ENCODE measurements around the gene CD200. TPM values are rescaled to one million over a fixed set of nuclear protein-coding genes. Genes with fewer than 3 reads are reported as not detected.

CD200 gene
- total RNA-seq, 1 experiment from 2014 or later, result not detected

DNA sequence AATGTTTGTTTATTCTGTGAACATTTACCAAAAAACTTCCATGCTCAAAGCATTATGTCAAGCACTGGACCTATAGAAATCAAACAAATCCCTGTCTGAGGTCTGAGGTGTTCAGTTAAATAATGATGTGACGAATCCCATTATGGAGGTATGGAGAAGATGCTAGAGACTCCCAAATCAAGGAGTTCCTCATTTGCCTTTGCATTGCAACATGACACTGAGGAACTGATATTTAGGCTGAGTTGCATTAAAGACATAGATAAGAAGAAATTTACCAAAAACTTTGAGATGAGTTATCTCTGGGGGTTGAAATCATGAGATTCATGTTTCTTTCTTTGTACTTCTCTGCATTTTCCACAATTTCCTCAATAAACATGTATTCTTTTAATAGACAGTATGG, 16.0 kb downstream of the CD200 start:
- DNase-seq (ENCODE audit: low read depth, low spot score), result no peak
- Histone ChIP-seq H3K9me3 (ENCODE audit: control insufficient read depth, insufficient read depth, low read depth, low read length) (no peaks in the 10 kb centered on the region), H3K27ac (ENCODE audit: low read length) (no peak overlapping the region), H3K36me3 (ENCODE audit: control insufficient read depth, insufficient read depth, low read length) (no peaks in the 10 kb centered on the region), H3K27me3 (ENCODE audit: control insufficient read depth, insufficient read depth, low read length) (no peaks in the 10 kb centered on the region), H3K4me1 (ENCODE audit: control insufficient read depth, insufficient read depth, low read length) (no peaks in the 10 kb centered on the region), H3K4me3 (ENCODE audit: low read depth in 2 of 2, low read length in 2 of 2) (no peak overlapping the region)
- intact Hi-C loops (cut with micrococcal nuclease; ENCODE audit: unreplicated experiment), result no loop called here
- POLR2A ChIA-PET, result no interaction called here
- CTCF ChIA-PET, result no interaction called here
- TF ChIP-seq POLR2AphosphoS5 (IDR thresholded peaks at IDR 0.05; ENCODE audit: low read depth, low read length) (no peak), REST (IDR thresholded peaks at IDR 0.05; ENCODE audit: insufficient read depth in 1 of 2, low read depth in 2 of 2, low read length in 1 of 2) (no peak)
- TF ChIP-seq, protein P1, sequence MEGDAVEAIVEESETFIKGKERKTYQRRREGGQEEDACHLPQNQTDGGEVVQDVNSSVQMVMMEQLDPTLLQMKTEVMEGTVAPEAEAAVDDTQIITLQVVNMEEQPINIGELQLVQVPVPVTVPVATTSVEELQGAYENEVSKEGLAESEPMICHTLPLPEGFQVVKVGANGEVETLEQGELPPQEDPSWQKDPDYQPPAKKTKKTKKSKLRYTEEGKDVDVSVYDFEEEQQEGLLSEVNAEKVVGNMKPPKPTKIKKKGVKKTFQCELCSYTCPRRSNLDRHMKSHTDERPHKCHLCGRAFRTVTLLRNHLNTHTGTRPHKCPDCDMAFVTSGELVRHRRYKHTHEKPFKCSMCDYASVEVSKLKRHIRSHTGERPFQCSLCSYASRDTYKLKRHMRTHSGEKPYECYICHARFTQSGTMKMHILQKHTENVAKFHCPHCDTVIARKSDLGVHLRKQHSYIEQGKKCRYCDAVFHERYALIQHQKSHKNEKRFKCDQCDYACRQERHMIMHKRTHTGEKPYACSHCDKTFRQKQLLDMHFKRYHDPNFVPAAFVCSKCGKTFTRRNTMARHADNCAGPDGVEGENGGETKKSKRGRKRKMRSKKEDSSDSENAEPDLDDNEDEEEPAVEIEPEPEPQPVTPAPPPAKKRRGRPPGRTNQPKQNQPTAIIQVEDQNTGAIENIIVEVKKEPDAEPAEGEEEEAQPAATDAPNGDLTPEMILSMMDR (IDR thresholded peaks at IDR 0.05), result no peak
- ATAC-seq, result no peak
- in situ Hi-C loops (cut with HindIII; ENCODE audit: low pct_unique_long_range_greater_than_20kb, low sequenced_read_pairs), result no loop called here
- BruUV-seq (replicated peaks), result no TSS peak

- no peaks in the 10 kb centered on the region for H3K9me3 ChIP-seq (ENCODE audit: control insufficient read depth, insufficient read depth, low read depth, low read length)
- no peak overlapping the region for H3K4me3 ChIP-seq (ENCODE audit: low read depth in 2 of 2, low read length in 2 of 2)
- in situ Hi-C loops (cut with HindIII; ENCODE audit: low pct_unique_long_range_greater_than_20kb, low sequenced_read_pairs), result no loop called here
- intact Hi-C loops (cut with micrococcal nuclease; ENCODE audit: unreplicated experiment), result no loop called here
- DNase-seq (ENCODE audit: low read depth, low spot score) (no peak), ATAC-seq (no peak)
- no peaks in the 10 kb centered on the region for H3K4me1 ChIP-seq (ENCODE audit: control insufficient read depth, insufficient read depth, low read length)
- BruUV-seq (replicated peaks), result no TSS peak
- no peak for TF ChIP-seq POLR2AphosphoS5 (IDR thresholded peaks at IDR 0.05; ENCODE audit: low read depth, low read length)
- TF ChIP-seq, protein P1 (IDR thresholded peaks at IDR 0.05), result no peak
- no peak for TF ChIP-seq TCF7L2 (IDR thresholded peaks at IDR 0.05; ENCODE audit: low read depth, low read length)
- TF ChIP-seq REST (IDR thresholded peaks at IDR 0.05; ENCODE audit: insufficient read depth in 1 of 2, low read depth in 2 of 2, low read length in 1 of 2), result no peak
- no peak for TF ChIP-seq SIN3A (IDR thresholded peaks at IDR 0.05; ENCODE audit: borderline replicate concordance, insufficient read depth, low read depth, low read length)
- POLR2A ChIA-PET, result no interaction called here
- CTCF ChIA-PET, result no interaction called here
- no peaks in the 10 kb centered on the region for H3K27me3 ChIP-seq (ENCODE audit: control insufficient read depth, insufficient read depth, low read length)
- no peak overlapping the region for H3K27ac ChIP-seq (ENCODE audit: low read length)
- H3K36me3 ChIP-seq (ENCODE audit: control insufficient read depth, insufficient read depth, low read length), result no peaks in the 10 kb centered on the region
Observed at GRCh38 chr3:112349557-112349956, 16.6 kb downstream of the CD200 start.
